CD4-positive, alpha-beta T cell treated with Interleukin-17A for 1 hour (primary cell): Measurements from ENCODE around the gene SLC9B2.
A peak's percentile ranks its signal among the peaks of the same experiment; 100 is the strongest.
"Not testable (repeated sequence)": the region's sequence is repeated elsewhere in the genome, so short reads cannot be mapped to it uniquely, and the experiment has no call there.

Experiments used
- DNase-seq: peaks from one replicate; pipeline ENCODE4 v3.0.0-alpha.2; 2020

The SLC9B2 gene

GRCh38 chr4:103018391-103019307, 57.9 kb downstream of the SLC9B2 start:
- DNase-seq: peak; percentile 16

DNA sequence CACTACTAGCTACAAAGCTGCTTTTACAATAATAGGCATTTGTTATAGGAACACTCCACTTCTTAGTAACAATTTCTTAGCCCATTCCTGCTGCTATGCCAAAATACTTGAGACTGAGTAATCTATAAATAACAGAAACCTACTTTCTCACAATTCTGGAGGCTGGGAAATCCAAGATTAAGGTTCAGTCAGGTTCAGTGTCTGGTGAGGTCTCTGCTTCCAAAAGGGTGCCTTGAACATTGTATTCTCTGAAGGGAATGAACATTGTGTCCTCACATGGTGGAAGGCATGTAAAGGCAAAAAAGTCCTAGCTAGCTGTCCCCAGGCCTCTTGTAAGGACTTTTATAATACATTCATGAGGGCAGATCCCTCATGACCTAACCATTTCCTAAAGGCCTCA, 64.0 kb downstream of the SLC9B2 start:
- DNase-seq: no peak

DNA sequence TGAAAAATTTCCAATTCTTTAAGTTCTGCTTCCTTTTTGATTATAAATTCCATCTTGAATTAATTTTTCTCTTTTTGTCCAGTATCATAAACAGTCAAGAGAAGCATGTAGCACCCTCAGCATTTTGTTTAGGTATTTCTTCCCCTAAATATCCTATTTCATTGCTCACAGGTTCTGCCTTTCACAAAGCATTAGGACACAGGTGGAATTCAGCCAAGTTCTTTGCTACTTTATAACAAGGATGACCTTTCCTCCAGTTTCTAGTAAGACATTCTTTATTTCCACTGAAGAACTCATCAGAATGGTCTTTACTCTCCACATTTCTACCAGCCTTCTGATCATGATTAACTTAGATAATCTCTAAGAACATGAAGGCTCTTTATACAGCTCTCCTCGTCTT, 64.5 kb downstream of the SLC9B2 start:
- DNase-seq: no peak

DNA sequence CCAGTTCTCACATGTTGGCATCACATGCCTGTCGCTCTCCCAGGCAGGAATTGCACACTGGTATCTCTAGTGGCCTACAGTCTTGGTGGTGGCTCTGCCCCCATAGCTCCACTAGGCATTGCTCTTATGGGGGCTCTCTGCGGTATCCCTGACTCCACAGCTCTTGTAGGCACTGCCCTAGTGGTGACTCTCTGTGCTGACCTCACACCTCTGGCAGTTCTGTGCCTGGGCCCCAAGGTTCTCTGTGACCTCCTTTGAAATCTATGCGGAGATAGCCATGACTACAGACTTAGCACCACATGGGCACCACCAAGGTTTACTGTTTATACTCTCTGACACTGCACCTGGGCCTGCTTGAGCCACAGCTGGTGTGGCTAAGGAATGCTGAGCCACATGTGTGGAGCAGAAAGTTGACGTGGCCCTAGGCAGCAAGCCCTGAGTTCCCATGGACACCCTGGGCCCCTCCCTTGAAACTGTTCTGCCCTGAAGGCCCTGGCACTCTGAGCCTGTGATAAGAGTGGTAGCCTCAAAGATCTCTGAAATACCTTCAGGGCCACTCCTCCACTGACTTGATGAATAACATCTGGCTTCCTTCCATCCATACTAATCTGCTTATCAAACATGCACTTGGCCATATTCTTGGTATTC, 65.1 kb downstream of the SLC9B2 start:
- DNase-seq: no peak

DNA sequence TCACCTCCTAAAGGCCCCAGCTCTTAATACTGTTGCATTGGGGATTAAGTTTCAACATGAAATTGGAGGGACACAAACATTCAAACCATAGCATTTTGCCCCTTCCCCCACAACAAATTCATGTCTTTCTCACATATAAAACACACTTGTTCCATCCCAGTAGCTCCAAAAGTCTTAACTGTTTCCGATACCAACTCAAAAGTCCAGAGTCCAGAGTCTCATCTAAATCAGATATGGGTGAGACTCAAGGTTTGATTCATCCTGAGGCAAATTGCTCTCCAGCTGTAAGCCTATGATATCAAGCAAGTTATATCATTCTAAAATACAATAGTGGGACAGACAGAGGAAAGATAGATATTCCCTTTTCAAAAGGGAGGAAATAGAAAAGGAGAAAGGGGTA, 65.8 kb downstream of the SLC9B2 start:
- no peak for DNase-seq

DNA sequence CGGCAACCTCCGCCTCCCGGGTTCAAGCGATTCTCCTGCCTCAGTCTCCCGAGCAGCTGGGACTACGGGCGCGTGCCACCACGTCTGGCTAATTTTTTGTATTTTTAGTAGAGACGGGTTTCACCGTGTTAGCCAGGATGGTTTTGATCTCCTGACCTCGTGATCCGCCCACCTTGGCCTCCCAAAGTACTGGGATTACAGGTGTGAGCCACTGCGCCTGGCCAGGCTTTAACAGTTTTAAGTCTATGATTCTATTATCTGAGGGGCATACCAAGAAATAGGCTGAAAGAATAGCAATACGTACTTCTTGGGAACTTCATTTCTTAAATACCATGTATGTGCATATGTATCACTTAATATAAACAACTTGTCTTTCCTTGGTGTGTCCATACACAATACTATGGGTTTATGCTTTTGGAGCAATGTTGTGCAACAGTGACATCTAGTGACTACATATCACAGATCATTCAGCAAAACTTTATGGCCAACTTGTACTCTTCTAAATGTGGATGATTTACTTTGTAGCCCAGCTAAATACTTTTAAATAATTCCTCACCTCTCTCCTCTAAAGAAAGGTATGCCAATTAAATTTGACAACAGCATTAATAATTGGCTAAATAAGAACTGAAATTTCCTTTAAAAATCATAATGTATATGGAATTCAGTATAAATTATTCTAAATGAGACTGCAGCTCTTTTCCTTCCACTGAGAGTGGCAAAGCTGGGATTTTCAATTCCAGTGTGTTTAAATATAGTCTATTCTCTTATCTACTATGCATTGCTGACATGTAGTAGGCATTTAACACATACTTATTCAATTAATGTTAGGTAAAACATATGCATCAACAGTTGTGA, 67.5 kb downstream of the SLC9B2 start:
- peak; percentile 76 for DNase-seq

DNA sequence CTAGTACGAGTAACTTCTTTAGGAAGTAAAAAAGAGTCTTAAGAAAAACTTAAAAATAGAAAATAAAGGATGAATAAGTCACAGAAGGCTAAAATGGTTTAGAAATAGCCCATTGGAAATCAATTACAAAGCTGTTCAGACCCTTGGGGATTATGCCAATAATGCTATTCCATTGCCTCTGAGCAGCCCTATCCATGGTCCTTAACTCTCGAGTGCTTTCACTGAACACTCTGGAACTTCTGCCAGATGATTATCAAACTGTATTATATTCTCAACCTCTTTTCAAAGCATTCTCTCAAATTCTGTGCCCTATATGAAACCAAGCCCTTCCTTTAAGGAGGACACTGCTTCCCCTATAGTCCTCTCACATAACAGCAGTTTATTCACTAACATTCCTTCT, 74.0 kb downstream of the SLC9B2 start:
- DNase-seq: no peak

DNA sequence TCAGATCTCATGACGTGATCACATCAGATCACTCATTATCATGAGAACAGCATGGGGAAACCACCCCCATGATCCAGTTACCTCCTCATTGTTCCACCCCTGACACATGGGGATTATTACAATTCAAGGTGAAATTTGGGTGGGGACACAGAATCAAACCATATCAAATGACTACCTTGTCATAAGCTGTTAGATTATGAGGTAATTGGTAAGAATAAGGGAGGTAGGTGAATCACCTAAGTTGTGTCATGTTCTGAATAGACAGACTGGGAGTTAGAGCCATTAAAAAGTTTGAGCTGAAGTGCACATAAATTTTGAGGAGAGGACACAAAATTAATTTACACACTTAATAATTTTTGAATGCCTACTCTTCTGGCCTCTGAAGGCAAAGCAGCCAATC, 81.8 kb downstream of the SLC9B2 start:
- DNase-seq: no peak

DNA sequence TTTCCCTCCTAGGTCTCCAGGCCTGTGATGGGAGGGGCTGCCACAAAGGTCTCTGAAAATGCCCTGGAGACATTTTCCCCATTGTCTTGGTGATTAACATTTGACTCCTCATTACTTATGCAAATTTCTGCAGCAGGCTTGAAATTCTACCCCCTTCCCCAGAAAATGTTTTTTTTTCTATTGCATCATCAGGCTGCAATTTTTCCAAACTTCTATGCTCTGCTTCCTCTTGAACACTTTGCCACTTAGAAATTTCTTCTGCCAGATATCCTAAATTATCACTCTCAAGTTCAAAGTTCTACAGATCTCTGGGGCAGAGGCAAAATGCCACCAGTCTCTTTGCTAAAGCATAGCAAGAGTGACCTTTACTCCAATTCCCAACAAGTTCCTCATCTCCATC, 82.6 kb downstream of the SLC9B2 start:
- DNase-seq: not testable (repeated sequence)

DNA sequence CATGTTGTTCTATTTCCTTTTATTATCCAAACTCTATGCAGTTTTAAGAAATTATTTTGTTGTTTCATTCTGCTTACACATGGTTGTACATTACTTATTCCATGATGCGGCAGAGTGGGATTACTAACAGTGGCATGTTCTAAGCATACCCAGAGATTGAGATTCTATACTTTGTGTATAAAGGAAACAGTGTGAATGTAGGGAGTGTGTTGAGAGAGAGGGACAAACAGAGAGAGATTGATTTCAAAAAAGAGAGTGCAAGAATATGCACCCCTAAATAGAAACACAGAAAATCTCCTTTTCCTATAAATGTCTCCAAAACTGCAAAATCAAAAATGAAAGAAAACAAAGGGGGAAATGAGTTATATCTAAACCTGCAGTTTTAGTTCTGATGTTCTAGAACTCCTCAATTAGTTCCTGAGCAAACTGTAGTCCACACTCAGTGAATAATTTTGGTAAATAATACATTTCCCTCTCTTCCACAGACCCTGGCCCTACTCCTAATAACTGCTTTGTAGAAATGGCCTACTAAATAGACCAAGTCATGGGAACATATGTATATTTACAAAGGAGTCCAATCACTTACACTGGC, 88.0 kb downstream of the SLC9B2 start:
- DNase-seq: no peak

DNA sequence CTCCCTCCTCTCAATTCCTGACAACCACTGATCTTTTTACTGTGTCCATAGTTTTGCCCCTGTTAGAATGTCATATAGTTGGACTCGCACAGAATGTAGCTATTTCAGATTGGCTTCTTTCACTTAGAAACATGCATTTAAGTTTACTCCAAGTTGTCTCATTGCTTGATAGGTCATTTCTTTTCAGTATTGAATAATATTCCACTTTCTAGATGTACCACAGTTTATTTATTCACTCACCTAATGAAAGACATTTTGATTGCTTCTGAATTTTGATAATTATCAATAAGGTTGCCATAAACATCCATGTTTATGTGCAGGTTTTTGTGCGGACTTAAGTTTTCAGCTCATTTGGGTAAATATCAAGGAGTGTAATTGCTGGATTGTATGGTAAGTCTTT, 95.6 kb downstream of the SLC9B2 start:
- no peak for DNase-seq
